NCI-H1694 (cell line): Measurements from ENCODE around the gene ULK4.

Source experiments
- DNase-seq: peaks from one replicate; lab custom pipeline; 2025; lab: John Stamatoyannopoulos, UW

ULK4 gene

DNA sequence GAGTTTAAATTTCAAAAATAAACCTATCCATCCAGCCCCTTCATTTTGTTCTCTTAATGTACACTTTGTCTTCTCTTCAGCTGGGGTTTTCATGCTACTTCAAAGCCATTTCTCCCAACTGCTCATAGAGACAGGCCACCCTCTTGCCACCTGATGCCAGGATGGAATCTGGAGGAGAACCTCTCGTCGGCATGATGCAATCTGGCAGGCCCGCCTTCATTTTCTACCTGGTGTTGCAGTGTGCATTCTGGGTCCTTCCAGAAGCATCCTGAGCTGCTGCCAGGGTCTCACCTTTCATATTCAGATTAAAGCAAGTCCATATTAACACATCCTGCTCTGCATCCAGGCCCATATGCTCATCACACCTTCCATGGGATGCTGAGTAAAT is 701.8 kb downstream of the ULK4 start:
- DNase-seq: no peak

DNA sequence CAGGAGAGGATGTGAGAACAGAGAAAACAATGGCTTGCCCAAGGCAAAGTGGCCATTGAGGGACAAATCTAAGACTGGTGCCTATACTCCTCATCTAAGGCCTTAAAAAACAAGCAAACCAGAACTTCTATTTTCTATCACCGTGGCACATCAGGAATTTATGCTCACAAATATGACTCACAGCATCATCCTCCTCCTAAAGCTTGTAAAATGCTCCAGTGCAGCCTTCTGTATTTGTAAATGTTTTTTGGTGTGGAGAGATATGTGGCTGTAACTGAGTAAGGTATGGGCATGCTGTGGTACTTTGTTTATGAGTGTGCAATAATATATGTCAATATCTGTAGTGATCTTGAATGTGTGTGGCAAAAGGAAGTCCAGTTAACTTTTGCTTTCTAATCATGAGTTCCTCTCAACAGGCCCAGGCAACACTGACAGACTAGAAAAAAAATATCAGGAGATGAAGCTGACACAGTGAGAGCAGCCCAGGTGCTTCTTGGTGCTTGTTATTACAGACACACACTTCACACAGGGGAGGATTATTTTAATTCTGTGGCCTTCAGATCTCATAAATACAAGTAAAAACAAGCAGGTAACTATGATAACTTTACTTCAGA is 702.3 kb downstream of the ULK4 start:
- no peak for DNase-seq

DNA sequence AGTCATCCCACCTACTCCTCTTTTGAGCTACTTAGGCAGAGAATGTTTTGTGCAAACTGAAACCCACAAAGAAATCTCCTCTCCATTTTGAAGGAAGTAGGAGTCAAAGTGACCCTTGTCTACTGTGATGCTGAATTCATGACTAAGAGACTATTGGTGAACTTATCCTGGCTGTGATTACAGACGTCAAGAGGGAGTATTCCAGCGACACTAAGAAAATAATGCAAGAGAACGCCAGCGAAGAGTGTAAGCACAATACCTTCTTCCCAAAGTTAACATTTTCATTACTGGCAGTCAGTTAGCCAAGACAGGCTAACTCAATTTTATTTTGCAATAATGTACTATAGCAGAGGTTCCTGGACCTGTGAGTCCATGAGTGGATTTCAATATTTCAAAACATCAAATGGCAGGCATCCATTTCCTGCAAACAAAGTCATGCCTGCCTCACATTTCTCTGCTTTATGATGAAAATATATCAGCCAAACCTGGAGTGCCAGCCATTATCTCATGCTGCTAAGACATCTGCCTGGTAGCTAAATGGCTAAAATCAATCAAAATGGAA is 703.6 kb downstream of the ULK4 start:
- no peak for DNase-seq

DNA sequence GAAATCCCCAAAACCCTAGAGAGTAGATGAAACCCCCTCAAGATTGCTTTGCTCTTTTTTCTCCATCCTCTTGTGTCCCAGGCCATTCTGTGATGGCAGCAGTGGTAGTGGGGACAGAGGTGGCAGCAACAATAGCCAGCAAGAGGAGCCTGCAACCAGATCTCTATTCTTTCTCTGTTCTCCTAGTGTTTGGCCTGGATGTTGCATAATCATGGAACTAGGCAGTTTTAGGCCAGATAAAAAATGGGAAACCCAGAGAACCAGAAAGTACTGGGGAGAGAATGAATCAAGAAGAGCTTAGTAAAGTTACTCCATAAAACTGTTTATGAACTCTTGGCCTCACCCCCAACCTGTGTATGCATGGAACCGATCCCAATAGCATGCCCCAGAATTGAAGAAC is 710.3 kb downstream of the ULK4 start:
- DNase-seq: no peak

DNA sequence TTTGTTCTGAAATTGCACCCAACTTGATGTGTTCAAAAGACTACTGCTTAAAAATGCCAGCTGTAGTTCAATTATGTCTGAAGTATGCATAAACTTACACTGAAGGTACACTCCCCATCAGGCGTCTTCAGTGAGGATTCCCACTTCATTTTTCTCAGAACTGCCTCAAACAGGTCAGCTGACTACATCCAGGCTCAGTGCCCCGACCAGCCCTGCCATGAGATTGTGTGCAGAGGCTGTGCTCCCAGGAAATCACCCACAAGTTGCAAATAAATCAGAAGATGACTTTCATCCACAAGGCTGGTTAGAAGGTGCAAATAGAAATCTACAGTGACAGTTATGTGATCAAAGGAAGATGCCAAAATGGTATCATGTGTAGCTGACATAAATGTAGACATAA is 711.1 kb downstream of the ULK4 start:
- no peak for DNase-seq

DNA sequence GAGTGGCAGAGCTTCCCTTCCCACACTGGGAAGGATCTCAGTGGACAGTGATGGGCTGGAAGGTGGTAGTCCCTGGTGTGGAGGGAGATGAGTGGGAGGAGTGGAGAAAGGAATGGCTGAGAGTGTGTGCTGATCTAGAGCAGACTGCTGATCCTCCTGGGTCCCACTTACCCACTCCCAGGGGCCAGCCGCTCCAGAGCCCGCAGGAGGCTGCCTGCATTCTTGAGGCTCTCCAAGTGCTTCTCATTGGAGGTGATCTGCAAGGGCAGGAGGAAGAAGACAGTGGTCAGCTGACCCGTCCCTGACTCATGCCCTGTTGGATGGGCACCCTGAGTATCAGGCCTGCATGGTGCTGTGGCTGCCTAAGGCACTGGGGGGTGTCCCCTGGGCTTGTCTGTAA is 712.6 kb downstream of the ULK4 start:
- DNase-seq: no peak

DNA sequence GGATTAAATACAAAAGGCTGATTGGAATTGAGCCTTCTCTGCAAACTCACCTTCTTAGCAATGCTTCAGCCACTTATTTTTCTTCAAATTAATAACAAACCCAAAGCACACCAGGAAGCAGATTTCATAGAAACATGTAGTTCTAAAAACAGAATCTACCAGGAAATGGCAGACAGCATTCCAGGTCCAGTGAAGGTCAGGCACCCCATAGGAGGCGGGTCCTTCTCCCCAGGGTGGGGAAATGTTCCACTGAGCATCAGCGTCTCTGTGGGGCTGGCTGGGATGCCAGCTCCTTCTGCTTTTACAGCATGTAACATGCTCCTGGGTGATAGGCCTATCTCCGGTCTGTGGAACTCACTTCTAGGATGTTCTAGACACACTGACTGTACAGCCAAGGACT is 713.4 kb downstream of the ULK4 start:
- no peak for DNase-seq

DNA sequence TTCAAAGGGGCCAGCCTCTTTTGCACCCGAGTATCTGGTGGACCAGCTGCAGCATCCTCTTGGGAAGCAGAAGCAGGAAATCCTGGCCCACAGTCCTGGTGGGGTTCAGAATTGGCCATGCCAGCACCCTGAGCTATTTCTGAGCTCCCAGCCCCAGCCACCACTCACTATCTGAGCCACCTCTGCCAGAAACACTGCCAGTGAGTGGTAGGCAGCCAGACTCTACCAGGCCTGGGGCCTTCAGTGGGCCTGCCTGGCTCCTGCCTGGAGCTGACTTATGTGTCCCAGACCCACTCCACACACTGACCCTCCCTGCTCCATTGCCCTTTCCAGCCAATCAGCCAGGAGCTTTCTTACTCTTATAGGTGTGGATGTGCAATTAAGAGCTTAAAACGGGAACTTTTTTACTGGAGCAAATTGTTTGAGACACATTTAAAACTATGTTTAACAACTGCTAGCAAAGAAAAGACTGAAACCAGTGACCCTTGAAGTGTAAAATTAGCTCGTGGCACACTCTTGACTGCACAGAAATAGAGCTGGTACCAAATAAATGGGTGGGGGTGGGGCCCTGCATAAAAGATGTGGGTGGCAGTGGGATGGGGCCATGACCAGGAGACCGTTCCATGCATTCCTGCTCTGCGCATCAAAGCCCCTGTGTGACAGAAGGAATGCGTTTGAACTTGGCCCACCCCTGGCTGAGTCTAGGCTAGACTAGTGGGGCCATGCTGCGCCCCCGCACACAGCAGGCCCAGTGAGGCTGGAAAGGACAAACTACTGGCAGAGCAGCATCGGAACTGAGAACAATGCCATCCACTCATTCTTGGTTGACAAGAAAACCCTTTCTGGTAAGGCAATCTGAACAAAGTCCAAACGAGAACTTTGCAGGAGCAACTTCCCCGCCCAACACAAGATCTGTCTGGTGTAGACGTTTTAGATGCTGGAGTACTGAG is 714.6 kb downstream of the ULK4 start:
- DNase-seq: no peak

- no peak for DNase-seq
Observed at GRCh38 chr3:41244620-41245336, 717.1 kb downstream of the ULK4 start.

- DNase-seq: no peak
Observed at GRCh38 chr3:41243183-41243582, 718.7 kb downstream of the ULK4 start.

DNA sequence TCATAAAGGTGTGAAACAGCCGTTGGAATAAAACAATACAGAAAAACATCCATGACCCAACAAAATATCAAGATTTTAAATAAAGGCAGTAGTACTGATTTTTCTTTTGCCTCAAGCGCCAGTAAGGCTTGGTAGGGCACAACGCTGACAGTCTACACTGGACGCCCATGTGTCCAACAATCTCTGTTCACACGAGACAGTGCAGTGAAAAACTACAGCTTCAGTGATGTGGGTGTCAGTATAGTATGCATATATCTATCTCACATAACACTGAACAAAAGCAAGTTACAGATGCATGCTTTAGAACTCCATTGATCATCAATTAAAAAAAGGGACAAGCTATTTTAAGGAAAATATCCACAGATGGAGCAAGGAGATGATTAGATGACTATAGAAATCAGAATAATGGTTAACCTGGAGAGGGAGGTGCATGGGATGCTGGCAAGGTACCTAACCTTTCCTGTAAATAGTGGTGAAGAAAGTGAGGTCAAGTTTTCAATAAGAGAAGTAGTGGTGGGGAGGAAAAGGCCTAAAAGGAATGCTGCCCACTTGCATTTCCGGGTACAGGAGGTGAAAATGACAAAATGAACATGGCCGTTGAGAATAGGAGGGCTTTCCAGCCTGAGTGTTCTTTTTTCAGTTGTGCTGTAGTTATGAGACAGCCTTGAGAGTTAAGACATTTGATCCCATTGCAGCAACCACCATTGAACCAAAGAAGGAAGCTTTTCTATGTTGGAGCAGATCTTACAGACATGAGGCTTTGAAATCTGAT is 719.9 kb downstream of the ULK4 start:
- DNase-seq: no peak

GRCh38 chr3:41241161-41241560 is 720.7 kb downstream of the ULK4 start:
- no peak for DNase-seq

DNA sequence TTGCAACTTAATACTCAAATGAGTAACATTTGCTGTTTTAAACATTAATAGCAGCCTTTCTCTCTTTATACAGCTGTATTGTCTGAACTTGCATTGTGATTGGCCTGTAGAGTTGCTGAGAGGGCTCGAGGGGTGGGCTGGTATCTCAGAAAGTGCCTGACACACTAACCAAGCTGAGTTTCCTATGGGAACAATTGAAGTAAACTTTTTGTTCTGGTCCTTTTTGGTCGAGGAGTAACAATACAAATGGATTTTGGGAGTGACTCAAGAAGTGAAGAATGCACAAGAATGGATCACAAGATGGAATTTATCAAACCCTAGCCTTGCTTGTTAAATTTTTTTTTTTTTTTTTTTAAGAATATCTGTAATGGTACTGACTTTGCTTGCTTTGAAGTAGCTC is 722.3 kb downstream of the ULK4 start:
- no peak for DNase-seq

GRCh38 chr3:41237907-41238306 is 724.0 kb downstream of the ULK4 start:
- no peak for DNase-seq

- no peak for DNase-seq
Observed at GRCh38 chr3:41236228-41236627, 725.7 kb downstream of the ULK4 start.

GRCh38 chr3:41234823-41235721 is 726.8 kb downstream of the ULK4 start:
- DNase-seq: no peak

DNA sequence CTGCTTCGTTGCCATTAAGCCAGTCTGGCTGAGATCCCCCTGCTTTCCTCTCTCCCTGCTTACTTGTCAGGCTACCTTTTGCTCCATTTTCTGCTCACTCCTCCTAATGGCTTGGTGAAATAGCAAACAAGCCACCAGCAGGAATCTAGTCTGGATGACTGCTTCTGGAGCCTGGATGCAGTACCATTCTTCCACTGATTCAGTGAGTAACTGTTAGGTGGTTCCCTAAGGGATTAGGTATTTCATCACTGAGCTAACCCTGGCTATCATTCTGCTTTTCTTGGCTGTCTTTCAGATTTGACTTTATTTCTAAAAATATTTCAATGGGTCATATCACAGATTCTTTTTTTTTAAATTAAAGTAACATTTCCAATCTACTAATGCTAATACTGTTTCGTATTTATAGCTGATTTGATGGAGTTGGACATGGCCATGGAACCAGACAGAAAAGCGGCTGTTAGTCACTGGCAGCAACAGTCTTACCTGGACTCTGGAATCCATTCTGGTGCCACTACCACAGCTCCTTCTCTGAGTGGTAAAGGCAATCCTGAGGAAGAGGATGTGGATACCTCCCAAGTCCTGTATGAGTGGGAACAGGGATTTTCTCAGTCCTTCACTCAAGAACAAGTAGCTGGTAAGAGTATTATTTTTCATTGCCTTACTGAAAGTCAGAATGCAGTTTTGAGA is 737.6 kb downstream of the ULK4 start:
- no peak for DNase-seq

DNA sequence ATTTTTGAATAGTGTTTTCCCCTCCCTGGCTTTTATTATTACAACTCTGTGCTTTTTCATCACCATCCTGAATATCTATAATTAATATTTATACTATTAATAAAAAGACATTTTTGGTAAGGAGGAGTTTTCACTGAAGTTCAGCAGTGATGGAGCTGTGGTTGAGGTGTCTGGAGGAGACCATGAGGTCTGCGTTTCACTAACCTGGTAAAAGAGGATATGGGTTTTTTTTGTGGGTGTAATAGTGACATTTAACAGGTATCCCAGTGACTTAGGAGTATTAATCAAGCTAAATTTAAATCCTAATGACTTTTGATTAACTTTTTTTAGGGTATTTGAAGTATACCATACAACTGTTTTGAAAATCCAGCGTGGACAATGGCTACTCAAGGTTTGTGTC is 738.2 kb downstream of the ULK4 start:
- no peak for DNase-seq

DNA sequence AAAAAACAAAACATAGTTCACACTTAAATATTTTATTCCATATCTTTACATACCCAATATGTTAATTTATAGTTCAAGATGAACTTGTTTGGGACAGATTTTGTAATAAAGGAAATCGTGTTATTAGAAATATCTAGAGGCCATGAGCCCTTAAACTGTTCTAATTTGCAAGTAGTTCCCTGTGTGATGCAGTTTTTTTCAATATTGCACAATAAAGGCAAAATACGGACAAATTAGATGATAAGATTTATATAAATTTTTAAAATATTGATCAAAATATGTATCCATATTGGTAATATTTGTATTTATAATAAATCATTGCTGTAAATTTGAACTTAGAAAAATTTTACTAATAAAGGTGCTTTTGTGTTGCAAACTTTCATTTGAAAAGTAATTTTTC is 738.8 kb downstream of the ULK4 start:
- DNase-seq: no peak

DNA sequence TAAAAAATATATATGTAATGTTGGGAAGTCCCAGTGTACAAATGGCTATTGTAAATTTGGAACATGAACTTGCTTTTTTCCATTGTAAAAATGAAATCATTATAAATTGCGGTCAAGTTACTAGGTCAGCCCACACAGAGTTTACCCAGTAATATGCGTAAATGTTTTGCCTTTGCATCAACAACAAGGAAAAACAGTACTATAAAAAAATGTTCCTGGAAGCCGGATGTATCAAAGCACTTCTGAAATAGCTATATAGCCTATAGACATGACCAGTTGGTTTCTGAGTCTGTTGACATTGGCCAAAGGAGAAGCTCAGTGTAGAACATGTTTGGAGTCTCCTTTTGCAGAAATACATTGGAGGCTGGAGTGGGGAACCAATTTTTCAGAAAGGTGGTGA is 739.4 kb downstream of the ULK4 start:
- no peak for DNase-seq
